Measurements from ENCODE around the gene NDUFB6.
"Not testable (repeated sequence)": the region's sequence is repeated elsewhere in the genome, so short reads cannot be mapped to it uniquely, and the experiment has no call there.

NDUFB6 gene

GRCh38 chr9:32572900-32573523 lies at the start of gene NDUFB6:
Gene NDUFB6, minus strand, starts transcription at chr9:32573159. Its CDS starts 99 bp downstream, at chr9:32573060.
- DNase-seq: peak; percentile 95

GRCh38 chr9:32618261-32618660 lies 45.3 kb upstream of the NDUFB6 start:
- DNase-seq: no peak

GRCh38 chr9:32606811-32607210 lies 33.9 kb upstream of the NDUFB6 start:
- DNase-seq: no peak

GRCh38 chr9:32603914-32604852 lies 31.2 kb upstream of the NDUFB6 start:
- DNase-seq: no peak

- DNase-seq: not testable (repeated sequence)
Measured at GRCh38 chr9:32599021-32599420, 26.1 kb upstream of the NDUFB6 start.

- DNase-seq: no peak
Measured at GRCh38 chr9:32596936-32597335, 24.0 kb upstream of the NDUFB6 start.

GRCh38 chr9:32596096-32596865 lies 23.3 kb upstream of the NDUFB6 start:
- no peak for DNase-seq

GRCh38 chr9:32590898-32591297 lies 17.9 kb upstream of the NDUFB6 start:
- DNase-seq: no peak

- DNase-seq: no peak
Measured at GRCh38 chr9:32590476-32590875, 17.5 kb upstream of the NDUFB6 start.

- peak; percentile 53 for DNase-seq
Measured at GRCh38 chr9:32589083-32589723, 16.2 kb upstream of the NDUFB6 start.

- DNase-seq: peak; percentile 24
Measured at GRCh38 chr9:32587901-32588300, 14.9 kb upstream of the NDUFB6 start.

GRCh38 chr9:32584784-32585183 lies 11.8 kb upstream of the NDUFB6 start:
- DNase-seq: no peak

- peak; percentile 54 for DNase-seq
Measured at GRCh38 chr9:32581512-32582143, 8.7 kb upstream of the NDUFB6 start.

- no peak for DNase-seq
Measured at GRCh38 chr9:32580631-32581300, 7.8 kb upstream of the NDUFB6 start.

GRCh38 chr9:32579706-32580331 lies 6.9 kb upstream of the NDUFB6 start:
- DNase-seq: peak; percentile 49

- DNase-seq: no peak
Measured at GRCh38 chr9:32578976-32579375, 6.0 kb upstream of the NDUFB6 start.

- DNase-seq: no peak
Measured at GRCh38 chr9:32577316-32577715, 4.4 kb upstream of the NDUFB6 start.

GRCh38 chr9:32574858-32575257 lies 1.9 kb upstream of the NDUFB6 start:
- DNase-seq: no peak

GRCh38 chr9:32573821-32574220 lies 862 bp upstream of the NDUFB6 start:
- DNase-seq: no peak

- peak; percentile 72 for DNase-seq
Measured at GRCh38 chr9:32571969-32572899, 725 bp downstream of the NDUFB6 start.
